Measurements from ENCODE around the gene DNASE1. TPM values are rescaled to one million over a fixed set of nuclear protein-coding genes. Genes with fewer than 3 reads are reported as not detected.

DNASE1 gene
- total and polyA plus RNA-seq, 9 of the 15 experiments (the other 6 are each of a cell fraction or from before 2014, with no cell fraction given): 0.53 to 10.1 (median 5.9) TPM

GRCh38 chr16:3637371-3637923, 17.0 kb upstream of the DNASE1 start (continued):
- peak; percentile 42; the same call in 1 of the 2 replicates for TF ChIP-seq MGA (IDR thresholded peaks at IDR 0.05)
- no peak for TF ChIP-seq KLF1 (tag; IDR thresholded peaks at IDR 0.05)
- TF ChIP-seq HDAC8 (tag; IDR thresholded peaks at IDR 0.05): 0 out of 2 replicates have a peak, but pooled peaks have one; percentile 42
- TF ChIP-seq BACH1 (tag; IDR thresholded peaks at IDR 0.05): no peak
- no peak for TF ChIP-seq ILK (tag; IDR thresholded peaks at IDR 0.05; ENCODE audit: borderline replicate concordance, low read depth)
- no peak for TF ChIP-seq PHB2 (IDR thresholded peaks at IDR 0.05; ENCODE audit: low read depth)
- TF ChIP-seq FOXP1 (CRISPR knock-in tag; IDR thresholded peaks at IDR 0.05): no peak
- TF ChIP-seq BRD4 (IDR thresholded peaks at IDR 0.05): peak; percentile 71; the same call in 1 of the 2 replicates
- no peak for TF ChIP-seq ZNF449 (CRISPR knock-in tag; IDR thresholded peaks at IDR 0.05)
- TF ChIP-seq ETV1 (tag; conservative IDR thresholded peaks at IDR 0.05; ENCODE audit: low read depth): 0 out of 2 replicates have a peak, but pooled peaks have one; percentile 17
- 0 out of 2 replicates have a peak, but pooled peaks have one; percentile 29 for TF ChIP-seq FOXK1 (CRISPR knock-in tag; IDR thresholded peaks at IDR 0.05; ENCODE audit: borderline replicate concordance)
- no peak for TF ChIP-seq SNIP1 (IDR thresholded peaks at IDR 0.05; ENCODE audit: low read depth)
- TF ChIP-seq MNT (conservative IDR thresholded peaks at IDR 0.05): 0 out of 4 replicates have a peak, but pooled peaks of 1 of the 2 experiments have one; percentile 18
